AML-193 (cell line): ENCODE data around the gene SENP6.
A peak's percentile ranks its signal among the peaks of the same experiment; 100 is the strongest.
"Not testable (repeated sequence)": the region's sequence is repeated elsewhere in the genome, so short reads cannot be mapped to it uniquely, and the experiment has no call there.

ENCODE experiments used
- DNase-seq, 2 experiments: peaks; one replicate each; lab custom pipeline; 2025; lab: John Stamatoyannopoulos, UW

Gene SENP6

DNA sequence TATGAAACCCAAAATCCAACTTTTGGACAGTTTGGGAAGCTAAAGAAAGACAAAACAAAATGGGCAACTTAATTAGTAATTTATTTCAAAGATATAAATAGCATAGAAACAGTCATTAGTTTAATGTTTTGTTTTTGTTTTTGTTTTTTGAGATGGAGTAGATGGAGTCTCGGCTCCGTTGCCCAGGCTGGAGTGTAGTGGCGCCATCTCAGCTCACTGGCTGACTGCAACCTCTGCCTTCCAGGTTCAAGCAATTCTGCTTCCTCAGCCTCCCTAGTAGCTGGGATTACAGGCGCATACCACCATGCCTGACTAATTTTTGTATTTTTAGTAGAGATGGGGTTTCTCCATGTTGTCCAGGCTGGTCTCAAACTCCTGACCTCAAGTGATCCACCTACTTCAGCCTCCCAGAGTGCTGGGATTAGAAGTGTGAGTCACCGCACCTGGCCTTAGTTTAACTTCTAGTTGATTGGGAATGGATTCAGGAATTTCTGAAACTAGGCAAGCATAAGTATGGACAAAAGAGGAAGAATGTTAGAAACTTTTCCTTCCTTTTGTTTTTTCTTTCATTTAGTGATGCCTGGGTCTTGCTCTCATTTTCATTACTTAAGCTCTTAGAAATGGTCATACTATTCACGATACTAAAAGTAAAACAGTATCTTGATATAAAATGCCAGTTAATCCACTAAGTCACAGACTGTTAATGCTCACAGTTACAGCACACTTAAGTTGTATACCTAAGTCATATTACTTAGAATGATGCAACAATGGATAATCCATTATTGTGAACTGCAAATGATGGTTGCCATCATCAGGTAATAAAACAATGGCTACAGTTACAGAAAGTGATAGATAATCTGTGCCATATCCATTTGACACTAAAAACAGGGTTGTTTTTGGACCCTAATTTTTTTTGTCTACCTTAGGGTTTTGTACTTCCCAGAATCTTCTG is 8.2 kb downstream of the SENP6 start:
- DNase-seq, result no peak

DNA sequence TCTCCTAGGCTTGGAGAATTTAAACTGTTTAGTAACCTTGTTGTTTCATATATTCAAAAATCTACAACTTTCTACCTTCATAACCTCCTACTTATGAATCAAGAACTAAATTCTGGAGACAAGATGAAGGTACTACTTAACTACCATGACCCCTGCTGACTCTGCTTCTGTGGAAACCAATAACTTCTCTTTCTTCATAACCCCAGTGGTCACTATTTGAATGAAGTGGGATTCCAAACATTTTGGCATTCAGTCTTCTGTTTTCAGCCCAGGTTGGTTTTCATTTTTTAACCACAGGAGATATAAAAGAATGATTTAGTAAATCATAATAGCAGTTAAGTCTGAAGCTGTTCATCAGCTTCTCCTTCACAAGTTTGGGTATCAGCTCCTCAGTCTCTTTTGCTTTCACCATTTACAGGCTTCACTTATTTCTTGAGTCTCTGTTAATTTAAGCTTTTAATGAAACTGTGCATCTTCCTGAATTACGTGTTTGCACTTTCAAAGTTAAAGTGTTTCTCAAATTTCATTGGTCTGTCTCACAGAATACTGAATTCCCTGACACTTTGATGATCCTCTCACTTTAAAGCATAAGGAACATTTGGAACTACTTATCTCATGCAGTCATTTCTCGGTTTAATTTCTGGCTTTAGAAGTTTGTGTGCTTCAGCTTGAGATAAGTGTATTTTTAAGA is 9.5 kb downstream of the SENP6 start:
- DNase-seq, result peak in 1 of 2 experiments; percentile 16

DNA sequence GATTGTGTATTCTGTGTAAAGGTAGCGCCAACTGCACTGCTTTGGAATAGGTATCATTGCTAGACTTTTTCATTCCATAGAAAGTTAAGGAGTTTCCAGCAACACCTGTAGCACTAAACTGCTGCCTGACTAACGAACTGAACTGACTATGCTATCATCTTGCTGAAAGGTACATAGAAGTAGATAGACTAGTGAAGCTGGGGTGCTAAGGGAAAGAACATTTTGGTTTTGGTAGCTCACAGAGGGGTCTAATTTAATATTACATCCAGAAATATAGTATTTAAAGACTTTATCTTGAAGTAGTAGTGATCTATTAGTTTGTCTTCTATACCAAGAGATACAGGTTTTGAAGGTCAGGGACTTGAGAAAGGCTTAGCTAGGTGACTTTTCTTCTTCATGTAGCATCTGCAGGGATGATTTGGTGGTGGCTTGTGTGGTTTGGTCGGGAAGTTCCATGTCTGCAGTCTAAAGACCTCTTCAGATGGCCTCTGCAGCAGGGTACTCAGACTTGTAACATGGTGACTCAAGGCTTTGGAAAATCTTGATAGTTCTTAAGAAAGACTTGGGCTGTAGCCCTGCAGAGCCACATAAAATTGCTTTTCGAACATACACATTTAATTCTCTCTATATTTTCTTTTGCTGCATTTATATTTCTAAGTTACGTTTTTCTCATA is 10.2 kb downstream of the SENP6 start:
- no peak for DNase-seq

DNA sequence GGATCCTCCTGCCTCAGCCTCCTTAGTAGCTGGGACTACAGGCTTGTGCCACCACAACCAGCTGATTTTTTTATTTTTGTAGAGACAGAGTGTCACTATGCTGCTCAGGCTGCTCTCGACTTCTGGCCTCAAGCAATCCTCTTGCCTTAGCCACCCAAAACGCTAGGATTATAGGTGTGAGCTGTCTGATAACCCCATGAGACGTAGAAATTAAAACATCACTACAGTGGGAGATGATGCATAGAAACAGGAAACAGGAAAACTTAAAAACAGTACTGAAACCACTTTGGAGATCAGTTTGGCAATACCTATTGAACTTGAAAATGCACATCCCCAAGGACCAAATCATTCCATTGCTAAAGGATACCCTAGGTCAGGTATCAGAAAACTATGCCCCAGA is 10.8 kb downstream of the SENP6 start:
- no peak for DNase-seq

DNA sequence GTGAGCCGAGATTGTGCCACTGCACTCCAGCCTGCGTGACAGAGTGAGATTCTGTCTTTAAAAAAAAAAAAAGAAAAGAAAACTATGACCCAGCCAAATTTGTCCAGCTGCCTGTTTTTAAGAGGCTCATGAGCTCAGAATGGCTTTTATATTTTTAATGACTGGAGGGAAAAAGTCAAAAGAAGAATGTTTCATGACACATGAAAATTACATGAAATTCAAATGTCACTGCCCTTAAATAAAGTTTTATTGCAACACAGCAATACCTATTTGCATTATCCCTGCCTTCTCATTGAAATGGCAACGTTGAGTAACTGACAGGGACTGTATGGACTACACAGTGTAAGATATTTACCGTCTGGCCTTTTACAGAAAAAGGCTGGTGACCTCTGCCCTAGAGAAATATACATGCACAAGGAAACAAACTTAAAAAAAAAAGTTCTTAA is 11.4 kb downstream of the SENP6 start:
- DNase-seq, result no peak

DNA sequence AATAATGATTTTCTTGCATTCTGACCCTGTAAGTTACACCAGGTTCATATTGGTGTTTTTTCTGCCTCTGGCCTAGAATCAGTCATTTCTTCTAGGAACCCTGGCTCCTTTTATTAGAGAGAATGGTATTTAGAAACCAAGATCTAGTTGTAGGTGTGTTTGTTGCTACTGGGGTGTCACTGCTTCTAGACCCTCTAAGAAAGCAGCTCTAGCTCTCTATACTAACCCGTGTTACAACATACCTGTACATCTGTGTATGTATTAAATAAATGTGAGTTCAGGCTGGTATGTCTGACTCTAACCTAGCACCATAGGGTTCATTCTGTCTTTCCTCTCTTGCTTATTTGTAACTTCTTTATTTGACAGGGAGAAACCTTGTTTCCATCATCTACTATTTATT is 16.8 kb downstream of the SENP6 start:
- DNase-seq, result no peak

DNA sequence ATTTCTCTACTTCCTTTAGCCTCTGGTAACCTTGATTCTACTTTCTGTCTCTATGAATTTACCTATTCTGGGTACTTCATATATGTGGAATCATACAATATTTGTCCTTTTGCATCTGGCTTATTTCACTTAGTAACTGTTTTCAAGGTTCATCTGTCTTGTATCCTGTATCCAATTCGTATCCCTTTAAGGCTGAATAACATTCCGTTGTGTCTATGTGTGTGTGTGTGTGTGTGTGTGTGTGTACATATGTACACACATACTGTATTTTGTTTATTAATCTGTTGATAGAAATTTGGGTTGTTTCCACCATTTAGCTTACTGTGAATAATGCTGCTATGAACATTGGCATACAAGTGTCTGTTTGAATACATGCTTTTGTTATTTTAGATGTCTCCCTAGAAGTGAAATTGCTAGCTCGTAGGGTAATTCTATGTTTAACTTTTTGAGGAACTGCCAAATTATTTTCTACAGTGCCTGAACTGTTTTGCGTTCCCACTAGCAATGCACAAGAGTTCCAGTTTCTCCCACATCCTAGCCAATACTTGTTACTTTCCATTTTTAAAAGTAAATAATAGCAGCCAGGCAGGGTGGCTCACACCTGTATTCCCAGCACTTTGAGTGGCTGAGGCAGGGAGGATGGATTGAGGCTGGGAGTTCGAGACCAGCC is 17.7 kb downstream of the SENP6 start:
- DNase-seq, result no peak

DNA sequence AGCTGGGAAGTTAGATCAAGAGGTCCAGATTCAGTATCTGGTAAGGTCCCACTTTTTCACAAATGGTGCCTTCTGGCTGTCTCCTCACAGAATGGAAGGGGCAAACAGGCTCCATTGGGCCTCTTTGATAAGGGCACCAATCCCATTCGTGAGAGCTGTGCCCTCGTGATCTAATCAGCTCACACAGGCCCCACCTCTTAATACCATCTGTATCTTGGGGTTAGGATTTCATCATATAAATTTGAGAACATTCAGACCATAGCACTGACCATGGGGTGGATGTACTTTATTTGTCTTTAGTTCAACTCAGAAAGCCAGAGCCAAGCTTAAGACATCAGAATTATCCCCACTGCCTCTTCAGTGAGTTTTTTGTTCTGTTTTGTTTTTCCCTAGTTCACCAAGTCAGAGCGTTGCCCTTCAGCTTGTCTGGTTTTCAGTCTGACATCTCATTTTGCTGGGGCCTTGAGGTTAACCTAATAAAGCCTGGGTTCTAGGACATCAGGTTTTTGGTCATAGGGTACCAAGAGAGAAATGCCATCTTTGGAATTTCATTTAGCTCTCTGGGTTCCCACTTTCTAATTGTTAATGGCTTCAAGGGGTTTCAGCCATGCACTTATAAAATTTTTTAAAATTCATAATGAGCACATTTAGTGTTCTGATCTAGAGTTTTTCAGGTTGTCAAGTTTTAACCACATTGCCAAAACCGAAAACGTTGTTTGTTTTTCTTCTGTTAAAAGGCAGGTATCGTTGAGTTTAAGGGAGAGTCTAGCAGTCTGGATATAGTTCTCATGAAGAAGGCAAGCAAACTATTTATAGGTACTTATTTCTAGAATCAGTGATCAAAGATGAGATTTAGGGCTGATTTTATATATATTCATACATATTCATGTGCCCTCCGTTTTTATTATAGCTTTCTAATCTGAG is 19.0 kb downstream of the SENP6 start:
- DNase-seq, result no peak

DNA sequence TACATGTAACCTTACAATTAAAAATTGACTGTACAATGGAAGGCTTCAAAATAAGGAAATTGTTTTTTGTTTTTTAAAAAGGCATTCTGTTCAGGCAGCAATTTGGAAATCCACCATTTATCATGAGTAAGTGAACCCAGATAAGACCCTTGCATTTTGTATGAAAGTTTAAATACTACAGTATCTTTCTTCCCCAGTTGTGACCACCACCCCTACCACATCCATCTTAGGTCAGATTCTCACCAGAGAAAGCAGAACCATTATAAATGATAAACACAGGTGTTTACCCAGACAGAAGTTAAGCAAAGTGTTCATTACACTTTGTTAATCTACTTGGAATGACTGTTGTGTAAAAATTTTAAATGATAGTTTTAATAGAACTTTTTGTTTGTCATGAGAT is 20.2 kb downstream of the SENP6 start:
- no peak for DNase-seq

DNA sequence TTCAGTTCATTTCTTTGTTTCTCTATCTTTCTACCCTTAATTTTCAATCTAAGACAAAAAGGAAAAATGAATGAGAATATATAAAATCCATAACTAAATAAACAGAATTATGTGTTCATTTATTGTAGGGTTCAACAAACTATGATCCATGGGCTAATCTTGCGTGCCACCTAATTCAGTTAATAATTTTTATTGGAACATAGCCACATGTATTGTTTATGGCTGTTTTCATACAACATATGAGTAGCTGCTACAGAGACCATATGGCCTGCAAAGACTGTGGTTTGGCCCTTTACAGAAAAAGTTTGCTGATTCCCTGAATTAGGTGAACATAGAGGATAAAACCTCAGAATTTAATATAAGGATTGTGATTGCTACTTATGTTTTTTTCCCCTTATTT is 21.8 kb downstream of the SENP6 start:
- DNase-seq, result no peak

DNA sequence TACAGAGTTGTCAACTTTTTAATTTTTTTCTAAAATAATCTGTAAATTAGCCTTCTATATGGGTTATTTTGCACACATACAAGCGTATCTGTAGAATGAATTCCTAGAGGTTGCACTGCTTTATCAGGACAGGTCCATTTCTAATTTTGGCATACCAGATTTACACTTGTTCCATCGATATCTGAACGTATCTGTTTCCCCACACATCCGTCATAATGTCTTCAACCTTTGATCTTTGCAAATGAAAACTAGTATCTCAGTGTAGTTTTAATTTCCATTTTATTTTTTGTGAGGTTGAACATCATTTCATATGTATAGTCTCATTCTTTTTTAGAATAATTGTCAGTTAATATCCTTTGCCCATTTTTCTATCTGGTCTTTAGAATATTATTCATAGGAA is 22.7 kb downstream of the SENP6 start:
- no peak for DNase-seq

DNA sequence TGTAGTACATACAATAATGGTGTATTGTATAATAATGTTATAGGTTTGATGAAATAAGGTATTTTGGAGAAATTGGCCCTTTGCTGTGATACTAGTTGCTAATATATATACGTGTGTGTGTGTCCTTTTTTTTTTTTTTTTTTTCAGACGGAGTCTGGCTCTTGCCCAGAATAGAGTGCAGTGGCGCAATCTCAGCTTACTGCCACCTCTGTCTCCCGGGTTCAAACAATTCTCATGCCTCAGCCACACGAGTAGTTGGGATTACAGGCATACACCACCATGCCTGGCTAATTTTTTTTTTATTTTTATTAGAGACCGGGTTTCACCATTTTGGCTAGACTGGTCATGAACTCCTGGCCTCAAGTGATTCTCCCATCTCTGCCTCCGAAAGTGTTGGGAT is 23.3 kb downstream of the SENP6 start:
- DNase-seq, result no peak

DNA sequence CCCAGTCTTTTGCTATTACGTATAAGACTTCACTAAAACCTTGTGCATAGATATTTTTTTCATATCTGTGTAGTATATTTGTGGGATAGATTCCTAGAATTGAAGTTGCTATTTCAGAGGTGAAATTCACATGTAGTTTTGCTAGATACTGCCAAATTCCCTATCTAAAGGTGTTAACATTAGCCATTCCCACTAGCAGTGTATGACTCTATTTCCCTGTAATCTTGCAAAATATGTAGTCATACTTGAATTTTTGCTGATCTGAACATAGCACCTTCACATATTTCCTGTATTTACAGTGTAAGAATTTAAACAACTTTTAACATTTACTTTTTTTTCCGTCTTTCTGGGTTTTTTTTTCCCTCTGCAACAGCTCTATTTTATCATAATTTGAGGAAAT is 24.9 kb downstream of the SENP6 start:
- DNase-seq, result no peak

DNA sequence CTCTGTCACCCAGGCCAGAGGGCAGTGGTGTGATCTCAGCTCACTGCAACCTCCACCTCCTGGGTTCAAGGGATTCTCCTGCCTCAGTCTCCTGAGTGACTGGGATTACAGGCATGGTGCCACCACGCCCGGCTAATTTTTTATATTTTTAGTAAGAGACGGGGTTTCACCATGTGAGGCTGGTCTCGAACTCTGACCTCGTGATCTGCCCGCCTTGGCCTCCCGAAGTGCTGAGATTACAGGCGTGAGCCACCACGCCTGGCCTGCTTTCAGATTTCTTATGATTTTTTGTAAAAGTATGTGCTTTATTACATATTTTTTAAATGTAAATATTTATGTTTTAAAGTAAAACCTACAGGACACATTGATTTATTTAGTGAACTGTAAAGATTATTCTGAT is 26.0 kb downstream of the SENP6 start:
- not testable (repeated sequence) for DNase-seq

DNA sequence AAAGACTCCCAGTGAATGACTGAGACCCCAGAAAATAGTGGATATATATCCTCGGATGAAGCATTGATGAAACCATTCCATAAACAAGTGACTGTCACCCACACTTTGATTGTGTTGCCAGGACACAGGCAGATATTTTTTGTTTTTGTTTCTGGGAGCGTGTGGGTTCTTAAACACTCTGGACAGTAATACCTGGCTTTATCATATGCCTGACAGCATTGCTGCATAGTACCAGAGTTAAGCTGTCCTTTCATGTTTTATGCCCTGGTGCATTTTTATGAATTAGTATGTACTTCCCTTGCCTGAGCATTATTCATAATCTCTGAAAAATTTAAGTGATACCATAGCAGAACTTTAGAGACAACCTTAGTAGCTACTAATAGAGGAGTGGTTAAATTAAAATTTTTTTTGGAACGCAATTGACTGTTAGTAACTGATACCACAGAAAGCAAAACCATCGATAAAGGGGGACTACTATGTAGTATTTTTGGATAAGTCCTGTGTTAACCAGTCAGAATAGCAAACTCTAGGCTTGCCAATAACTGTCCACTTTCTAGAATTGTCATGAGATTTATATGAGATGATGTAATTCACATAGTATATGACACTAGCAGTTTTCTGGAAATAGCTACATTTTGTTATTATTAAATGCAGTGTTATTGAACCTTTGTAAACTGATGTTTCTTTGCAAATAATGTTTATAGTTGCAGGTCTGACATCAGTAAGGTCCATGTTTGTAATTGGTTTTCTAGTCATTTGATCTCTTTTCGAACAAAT is 30.4 kb downstream of the SENP6 start:
- no peak for DNase-seq

DNA sequence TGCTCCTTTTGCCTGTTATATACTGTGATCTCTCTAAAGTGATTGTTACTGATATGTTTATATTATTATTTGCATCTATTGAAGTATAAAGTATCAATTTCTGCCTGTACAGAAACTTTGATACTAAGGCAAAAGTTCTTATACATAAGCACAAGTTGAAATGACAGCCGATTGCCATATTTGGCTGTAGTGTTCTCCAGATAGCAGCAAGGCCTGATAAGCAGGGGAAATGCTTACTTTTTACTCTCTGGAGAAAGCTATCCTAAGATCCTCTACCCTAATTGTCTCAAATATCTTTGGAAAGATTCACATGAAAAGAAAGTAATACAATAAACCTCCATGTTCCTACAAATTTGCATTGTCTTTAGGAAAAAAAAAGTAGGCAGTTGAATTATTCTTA is 31.4 kb downstream of the SENP6 start:
- DNase-seq, result no peak

DNA sequence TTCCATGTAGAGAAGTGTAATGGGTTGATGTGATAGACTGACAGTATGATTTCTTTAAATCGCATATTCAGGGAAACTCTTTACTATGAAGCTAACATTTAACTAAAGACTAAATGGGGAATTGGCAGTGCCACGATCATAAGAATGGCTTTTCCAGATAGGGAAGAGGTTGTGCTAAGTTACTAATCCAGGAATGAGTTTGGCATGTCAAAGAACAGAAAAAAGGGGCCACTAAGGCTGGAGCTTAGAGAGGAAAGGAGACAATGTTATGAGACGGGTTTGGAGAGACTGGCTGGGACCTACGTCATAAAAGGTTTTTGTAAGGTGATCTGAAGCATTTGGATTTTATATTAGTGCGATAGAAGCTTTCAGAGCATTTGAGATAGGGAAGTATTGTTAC is 40.6 kb downstream of the SENP6 start:
- no peak for DNase-seq

DNA sequence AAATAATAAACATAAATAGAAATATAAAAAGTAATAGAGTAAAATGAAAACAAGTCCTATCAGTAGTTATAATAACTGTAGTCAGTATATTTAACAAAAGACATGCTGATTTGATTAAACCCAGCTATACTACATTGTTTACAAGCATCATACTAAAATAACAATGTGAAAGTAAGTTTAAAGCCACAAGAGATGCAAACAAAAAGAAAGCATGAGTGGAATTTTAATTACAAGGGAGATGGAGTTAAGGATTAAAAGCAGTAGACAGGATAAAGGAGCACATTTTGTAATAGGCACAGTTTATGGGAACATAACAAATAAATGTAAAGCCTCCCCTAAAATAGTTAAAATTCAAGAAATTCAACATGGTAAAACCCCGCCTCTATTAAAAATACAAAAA is 41.5 kb downstream of the SENP6 start:
- no peak for DNase-seq

DNA sequence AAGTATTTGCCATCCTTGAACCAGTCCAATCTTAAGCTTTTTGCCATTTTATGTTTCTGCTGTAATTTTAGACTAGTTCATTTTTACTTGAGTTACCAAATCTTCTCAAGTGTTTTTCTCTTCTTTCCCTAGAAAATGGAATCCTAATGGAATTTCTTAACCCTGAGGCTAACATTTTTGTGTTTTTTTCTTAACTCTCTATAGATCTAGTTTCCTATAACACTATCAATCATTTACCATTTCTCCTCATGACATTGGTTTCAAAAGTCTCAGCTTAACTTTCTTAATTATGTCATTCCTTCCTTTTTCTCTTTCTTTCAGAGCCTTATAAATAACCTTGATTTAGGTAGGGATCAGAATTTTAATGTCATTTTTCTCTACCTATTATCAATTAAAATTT is 54.8 kb downstream of the SENP6 start:
- no peak for DNase-seq

DNA sequence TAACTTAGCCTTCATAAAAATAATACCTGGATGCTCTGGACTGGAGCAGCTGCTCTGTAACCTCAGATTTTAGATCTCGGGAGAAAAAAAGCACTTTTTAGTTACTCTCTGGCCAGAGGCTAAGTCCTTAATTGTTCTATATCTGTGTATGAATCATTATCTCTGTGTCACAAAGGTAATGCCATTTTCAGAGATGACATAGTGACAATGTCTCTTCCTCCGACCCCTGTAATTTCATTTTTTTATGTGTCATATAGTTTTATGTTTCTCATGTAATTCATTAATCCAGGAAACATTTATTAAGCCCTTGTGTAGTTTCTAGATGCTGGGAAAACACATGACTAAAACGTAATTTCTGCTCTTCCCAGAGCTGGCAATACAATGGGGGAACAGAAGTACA is 55.6 kb downstream of the SENP6 start:
- no peak for DNase-seq
